Cerebellar cortex (tissue), 1 donor: ENCODE data around the gene DMD.
"Not testable (repeated sequence)": the region's sequence is repeated elsewhere in the genome, so short reads cannot be mapped to it uniquely, and the experiment has no call there.

Experiments
- DNase-seq: peaks from one replicate; pipeline ENCODE4 v3.0.0-alpha.2; 2015; ENCODE audit warnings: low spot score

Gene DMD

GRCh38 chrX:31590581-31591114, 1620.7 kb downstream of the DMD start:
- DNase-seq = no peak

DNA sequence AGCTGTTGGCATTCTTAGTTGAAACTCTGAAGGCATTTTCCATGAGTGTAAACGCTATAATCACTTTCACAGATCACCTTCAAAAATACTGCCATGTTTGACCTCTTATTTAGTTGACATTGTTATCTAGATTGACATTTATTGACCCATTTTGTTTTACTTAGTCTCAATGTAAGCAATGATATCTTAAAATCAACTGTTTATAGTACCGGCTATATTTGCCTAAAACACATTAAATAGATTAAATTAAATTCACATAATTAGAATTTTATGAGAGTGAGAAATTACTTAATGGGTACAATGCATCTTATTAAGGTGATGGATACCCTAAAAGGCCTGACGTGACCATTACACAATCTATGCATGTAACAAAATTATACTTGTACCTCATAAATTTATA, 1621.8 kb downstream of the DMD start:
- DNase-seq = no peak

- DNase-seq = no peak
Measured at GRCh38 chrX:31588355-31588754, 1623.0 kb downstream of the DMD start.

DNA sequence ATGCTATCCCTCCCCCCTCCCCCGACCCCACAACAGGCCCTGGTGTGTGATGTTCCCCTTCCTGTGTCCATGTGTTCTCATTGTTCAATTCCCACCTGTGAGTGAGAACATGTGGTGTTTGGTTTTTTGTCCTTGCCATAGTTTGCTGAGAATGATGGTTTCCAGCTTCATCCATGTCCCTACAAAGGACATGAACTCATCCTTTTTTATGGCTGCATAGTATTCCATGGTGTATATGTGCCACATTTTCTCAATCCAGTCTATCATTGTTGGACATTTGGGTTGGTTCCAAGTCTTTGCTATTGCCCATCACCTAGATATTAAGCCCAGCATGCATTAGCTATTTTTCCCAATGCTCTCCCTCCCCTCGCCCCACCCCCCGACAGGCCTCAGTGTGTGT, 1627.5 kb downstream of the DMD start:
- DNase-seq = not testable (repeated sequence)

DNA sequence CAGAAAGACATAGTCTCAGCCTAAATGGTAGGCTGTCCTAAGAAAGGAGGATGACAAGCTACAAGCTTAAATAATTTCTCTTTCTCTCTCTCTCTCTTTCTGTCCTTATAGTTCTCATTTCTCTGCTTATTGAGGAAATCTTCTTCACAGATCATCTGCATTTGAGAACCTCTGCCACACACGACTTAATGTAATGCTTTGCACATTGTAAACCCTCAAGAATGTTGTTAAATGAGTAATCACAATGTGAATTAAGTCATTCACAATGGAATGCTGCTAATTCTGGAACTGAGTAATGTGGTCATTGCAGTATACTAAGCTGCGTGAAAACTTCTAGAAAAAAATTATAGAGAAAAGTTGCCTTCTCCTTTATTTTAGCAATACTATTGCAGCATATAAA, 1630.6 kb downstream of the DMD start:
- no peak for DNase-seq

DNA sequence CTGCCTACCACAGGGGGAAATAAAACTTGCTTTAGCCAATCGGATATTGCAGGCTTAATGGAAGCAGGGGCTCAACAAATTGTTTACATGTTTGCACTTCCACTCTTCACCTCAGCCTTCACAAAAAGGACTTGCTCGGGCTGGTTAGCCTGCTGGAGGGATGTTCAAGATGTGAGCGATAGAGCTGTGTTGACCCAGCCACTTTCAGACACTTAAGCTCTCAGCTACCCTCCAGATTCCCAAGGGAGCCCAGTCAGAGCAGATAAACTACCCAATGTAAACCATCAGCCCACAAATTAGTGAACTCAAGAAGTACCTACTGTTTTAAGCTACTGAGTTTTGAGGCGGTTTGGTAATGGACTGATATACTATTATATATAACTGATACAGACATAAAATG, 1631.1 kb downstream of the DMD start:
- no peak for DNase-seq

DNA sequence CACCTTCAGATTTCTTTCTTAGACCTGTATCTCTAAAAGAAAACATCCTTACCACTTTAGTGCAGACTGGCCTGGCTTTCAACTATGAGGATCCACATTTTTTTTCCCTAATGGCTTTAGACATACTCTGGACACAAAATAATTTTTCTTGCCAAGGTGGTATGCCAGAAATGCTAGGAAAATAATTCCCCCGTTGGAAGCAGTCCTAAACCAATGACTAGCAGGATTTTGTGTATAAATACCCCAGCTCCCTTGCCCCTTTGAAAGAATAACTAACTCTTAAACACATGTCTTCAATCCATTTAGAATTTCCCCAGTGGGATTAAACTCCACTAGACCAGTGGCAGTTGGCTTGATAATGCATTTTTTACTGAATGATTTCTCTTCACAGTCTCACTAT, 1639.0 kb downstream of the DMD start:
- no peak for DNase-seq

DNA sequence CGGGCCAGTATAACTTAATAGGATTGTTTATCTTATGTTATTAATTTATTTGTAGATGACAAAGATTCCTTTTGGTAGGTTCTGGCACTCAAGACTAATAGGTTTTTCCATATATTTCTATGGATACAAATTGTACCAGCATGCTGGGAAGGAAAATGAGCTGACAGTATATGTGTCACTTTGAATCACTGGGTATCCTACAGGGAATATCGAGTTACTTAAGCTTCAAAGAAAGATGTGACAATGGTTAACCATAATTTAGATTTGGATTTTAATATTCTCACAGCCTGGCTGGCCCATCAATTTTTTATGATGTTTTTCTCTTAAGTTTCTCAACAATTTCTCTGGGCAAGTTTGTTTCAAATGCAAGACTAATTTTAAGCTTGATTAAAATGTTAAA, 1640.7 kb downstream of the DMD start:
- no peak for DNase-seq

DNA sequence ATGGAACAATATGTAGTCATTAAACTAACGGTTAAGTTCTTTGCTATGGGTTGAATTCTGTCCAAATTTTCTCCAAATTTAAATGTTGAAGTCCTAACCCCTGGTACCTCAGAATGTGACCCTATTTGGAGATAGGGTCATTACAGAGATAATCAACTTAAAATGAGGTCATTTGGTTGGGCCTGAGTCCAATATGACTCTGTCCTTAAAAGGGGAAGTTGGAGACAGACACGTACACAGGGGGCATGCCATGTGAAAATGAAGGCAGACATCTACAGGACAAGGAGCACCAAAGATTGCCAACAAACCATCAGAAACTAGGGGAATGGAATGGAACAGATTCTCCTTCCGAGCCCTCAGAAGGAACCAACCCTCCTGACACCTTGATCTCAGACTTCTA, 1647.6 kb downstream of the DMD start:
- DNase-seq = no peak

- DNase-seq = no peak
Measured at GRCh38 chrX:31555506-31555905, 1655.8 kb downstream of the DMD start.

GRCh38 chrX:31551913-31552312, 1659.4 kb downstream of the DMD start:
- DNase-seq = no peak

DNA sequence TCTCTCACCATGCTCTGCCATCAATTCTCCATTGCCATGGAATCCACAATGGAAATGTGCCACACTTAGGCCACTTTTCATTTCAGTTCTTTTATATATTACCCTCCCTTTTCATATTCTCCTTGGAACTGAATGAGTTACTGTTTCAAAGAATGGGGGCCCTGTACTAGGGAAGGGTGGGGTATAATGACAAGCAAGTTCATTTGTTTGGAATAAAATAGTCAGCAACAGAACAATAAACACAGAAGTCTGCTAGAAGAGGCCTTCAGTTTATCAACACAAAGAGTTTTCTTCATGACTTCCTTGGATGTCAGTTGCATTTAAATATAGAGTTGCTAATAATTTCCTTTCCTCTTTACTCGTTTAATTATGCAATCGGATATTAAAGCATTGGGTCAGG, 1661.2 kb downstream of the DMD start:
- no peak for DNase-seq

DNA sequence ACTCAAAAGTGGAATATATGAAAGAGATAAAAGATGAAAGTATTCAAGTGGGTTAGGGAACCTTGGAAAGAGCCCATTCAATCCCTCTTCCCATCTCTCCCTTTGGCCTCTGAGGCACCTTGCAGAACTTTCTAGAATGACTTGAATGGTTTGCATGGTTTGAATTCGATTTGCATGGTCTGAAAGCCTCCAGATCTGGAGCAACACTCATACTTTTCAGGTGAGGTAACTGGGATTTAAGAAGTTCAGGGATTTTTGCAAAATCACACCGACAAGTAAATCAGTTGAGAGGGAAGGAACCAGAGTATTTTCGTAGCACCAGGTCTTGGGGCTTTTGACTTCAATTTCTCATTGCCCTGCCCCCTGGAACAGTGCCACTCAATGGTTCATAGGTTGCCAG, 1663.5 kb downstream of the DMD start:
- DNase-seq = no peak

- no peak for DNase-seq
Measured at GRCh38 chrX:31547416-31547815, 1663.9 kb downstream of the DMD start.

GRCh38 chrX:31546126-31546525, 1665.2 kb downstream of the DMD start:
- no peak for DNase-seq

GRCh38 chrX:31545726-31546125, 1665.6 kb downstream of the DMD start:
- no peak for DNase-seq

GRCh38 chrX:31545191-31545590, 1666.2 kb downstream of the DMD start:
- DNase-seq = no peak

- no peak for DNase-seq
Measured at GRCh38 chrX:31543634-31544033, 1667.7 kb downstream of the DMD start.

- no peak for DNase-seq
Measured at GRCh38 chrX:31542566-31542965, 1668.8 kb downstream of the DMD start.

DNA sequence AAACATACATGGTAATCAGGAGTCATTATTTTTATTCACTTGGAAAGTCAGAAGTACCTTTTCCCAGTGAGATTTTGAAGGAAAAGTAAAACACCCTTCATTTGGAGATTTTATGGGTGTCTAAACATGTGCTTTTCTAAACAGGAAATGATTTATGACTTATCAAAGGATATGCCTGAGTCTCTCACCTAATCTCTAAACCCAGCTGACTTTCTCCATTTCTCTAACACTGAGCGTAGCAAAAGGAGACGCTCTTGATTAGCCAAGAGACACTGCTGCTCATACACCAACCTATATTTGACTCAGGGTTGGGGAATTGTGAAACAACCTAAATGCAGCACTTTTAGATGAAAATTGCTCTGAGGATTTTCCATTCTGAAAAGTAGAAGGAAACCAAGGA, 1671.0 kb downstream of the DMD start:
- no peak for DNase-seq

DNA sequence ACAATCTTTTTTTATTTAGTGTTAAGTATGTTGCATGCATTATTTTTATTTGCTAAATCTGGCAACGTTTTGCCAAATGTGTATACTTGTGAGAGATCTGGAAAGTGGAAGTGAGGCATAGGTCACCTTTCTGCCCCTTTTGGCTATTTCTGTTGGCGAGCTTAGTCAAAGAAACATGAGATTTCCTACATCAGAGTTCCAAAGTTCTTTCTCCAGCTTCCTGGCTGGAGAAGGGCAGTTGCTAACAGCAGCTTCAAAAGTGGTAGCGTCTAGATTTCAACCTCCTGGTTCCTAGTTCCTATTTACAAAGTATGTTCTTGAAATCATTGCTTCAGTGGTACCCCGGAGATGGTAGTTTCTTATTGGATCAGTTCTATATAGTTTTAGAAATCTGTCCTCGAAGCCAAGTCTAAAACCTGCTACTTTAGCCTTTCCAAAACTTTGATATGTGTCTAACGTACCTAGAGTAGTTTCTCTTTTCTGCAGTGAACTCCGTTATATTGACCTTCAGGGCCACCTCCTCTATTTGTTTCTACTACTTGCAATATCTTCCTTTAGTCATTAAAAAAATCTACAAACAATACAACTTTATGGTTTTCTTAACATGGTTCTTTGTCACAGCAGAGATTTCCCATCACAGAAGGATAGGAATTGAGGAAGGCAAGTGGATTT, 1683.8 kb downstream of the DMD start:
- no peak for DNase-seq

- no peak for DNase-seq
Measured at GRCh38 chrX:31523884-31524536, 1687.3 kb downstream of the DMD start.

GRCh38 chrX:31522760-31523159, 1688.6 kb downstream of the DMD start:
- DNase-seq = no peak

DNA sequence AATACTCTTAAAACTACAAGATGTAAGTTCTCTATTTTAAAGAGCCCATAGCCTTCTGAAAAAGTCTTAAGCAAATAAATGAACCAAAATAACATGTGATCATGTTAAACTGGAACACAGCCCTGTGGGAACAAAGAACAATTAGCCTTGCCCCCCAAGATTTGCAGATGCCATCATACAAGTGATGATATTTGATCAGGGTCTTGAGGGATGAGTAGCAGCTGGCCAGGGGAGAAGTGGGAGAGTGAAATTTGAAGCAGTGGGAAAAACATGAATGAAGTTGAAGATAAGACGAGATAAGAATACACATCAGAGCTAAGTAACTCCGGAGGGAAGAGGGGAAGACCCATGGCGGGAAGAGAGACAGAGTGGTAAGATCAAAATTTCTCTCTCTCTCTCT, 1689.4 kb downstream of the DMD start:
- DNase-seq = no peak
